Activated CD8-positive, alpha-beta memory T cell treated with anti-CD3 and anti-CD28 coated beads, Interleukin-2, amount 50 U/mL, for 24 hours (primary cell): ENCODE measurements around the gene ATG16L1.
A peak's percentile ranks its signal among the peaks of the same experiment; 100 is the strongest.

ENCODE experiments used
- DNase-seq: peaks from one replicate; pipeline ENCODE4 v3.0.0-alpha.2; 2020; ENCODE audit errors: extremely low read depth

ATG16L1 gene

DNA sequence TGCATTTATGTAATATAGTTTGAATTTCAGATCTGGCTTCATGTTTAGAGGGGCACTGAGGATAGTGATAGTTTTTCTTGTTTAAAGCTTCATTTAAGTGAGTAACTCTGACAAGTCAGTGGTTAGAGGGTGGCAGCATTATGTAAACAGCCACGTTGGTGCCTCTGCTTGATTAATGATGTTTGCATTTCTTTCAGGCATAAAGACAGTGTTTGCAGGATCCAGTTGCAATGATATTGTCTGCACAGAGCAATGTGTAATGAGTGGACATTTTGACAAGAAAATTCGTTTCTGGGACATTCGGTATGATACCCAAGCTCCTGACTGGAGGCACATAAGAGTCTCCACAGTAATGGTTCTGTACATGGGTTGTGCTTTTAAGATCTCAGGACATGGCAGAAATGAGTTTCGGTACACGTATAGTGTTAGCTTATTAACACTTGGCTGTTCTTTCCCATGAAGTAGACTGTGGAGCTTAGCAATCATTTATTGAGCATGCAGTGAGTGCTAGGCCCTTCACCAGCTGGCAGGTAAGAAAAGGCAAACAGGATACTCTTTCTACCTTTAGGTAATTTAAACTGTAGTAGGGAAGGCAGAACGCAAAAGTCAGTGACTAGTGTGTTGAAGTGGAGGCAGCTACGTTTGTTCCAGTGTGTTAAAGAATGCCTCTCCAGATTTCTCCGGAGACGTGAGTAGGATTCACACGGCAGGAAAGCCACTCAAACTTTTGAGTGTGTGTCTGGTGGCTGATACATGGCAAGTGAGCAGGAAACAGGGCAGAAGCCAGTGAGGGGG lies 38.8 kb downstream of the ATG16L1 start:
- DNase-seq = no peak

DNA sequence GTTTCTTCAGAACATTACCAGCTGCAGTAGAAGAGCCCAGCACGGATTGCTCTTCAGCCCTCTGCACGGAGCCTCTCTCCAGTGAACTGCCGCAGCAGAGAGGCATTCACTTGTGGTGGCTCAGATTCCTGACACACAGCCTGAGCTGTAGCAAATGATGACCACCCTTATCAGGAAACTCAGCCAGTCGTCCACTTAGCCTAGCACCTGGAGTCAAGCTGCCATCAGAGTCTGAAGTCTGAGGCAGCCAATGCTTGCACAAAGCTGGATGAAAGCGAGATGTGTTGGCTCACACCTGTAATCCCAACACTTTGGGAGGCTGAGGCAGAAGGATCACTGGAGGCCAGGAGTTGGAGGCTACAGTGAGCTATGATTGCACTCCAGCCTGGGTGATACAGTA lies 44.4 kb downstream of the ATG16L1 start:
- DNase-seq = no peak

DNA sequence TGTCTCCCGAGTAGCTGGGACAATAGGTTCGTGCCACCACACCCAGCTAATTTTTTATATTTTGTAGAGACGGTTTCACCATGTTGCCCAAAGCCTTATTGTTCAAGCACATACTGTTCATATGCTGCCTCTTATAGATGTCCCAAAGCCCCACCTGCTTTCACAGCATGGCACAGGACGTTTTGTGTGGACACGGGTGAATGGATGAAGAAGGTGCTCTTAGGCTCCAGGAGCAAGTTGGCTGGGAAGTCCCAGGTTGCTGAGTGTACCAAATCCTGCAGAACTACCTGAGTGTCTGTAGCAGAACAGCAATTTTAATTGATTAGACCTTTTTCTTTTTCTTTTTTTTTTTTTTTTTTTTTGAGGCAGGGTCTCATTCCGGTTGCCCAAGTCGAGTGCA lies 45.6 kb downstream of the ATG16L1 start:
- DNase-seq = no peak

DNA sequence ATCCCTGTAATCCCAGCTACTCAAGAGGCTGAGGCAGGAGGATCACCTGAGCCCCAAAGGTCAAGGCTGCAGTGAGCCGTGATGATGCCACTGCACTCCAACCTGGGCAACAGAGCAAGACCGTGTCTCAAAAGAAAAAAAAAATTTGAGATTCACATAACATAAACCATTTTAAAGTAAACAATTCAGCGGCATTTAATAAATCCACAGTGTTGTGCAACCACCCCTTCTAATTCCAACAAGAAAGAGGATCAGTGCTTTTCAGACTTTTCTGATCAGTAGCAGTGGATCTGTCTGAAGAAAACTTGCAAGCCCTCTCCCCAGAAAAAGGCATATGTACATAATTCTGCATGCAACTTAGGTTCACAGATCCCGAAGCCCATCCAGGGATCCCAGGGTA lies 48.9 kb downstream of the ATG16L1 start:
- DNase-seq = no peak

DNA sequence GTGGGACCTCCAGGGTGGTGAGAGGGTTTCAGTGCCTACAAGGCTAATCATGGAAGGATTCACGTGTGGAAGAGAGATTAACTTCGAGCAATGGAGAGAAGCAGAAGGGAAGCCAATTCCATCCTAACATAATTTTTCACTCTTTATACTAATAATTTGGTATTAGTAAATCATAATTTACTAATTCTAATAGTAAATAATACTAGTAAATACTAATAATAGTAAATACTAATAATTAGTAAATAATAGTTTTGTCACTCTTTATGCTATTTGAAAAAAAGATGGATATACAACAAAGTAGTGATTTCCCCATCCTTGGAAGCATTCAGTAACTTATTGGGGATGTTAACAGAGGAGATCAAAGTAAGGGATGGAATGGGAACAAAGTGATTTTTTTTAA lies 49.8 kb downstream of the ATG16L1 start:
- DNase-seq = no peak

DNA sequence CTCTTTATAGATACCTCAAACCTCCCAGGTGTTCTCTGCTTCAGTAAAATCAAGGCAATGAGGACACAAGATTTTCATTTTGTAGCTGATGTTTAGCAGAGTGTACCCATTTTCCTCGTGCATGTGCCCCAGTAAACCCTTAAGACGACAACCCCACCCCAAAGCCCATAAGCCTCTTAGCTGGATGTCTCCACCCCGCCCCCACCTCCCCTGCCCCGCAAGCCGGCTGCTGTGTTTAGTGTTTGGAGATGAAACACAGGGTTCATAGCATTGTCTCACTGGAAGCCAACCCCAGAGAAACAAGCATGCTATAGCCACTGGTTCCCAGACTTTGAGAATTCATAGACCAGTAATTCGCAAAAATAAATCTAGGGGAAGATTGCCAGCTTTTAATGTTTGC lies 50.3 kb downstream of the ATG16L1 start:
- DNase-seq = no peak

DNA sequence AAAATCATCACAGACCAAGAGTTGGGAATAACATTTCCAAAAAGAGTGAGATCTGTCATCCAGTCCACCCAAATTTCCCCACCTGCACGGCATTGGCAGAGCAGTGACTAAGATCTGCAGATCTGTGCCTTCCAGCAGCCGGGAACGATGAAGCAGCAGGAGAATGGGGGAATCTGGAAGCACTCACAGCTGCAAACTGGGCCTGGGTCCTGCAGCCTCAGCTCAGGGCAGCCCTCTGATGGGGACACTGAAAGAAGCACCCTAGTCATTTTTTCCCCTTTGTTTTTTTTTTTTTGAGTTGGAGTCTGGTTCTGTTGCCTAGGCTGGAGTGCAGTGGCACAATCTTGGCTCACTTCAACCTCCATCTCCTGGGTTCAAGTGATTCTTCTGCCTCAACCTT lies 51.8 kb downstream of the ATG16L1 start:
- DNase-seq = no peak

DNA sequence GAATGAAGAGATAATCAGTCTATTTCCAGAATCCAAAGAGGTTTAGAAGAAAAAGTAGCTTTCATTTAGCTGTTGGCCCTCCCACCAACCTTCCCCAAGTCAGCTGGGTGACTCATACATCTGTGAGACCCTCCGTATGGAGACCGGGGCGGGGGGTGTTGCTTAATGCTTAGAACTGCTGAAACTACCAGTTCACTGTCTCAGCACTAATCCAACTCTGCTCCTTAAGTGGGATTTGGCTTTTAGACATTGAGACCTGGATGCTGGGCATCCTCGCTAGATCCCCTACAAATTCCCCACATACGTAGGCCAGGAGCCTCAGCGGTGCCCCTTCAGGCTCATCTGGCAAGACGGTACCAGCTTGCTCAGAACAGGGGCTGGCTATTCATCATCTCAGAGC lies 56.1 kb downstream of the ATG16L1 start, which contains the start of gene SAG:
TSS of gene SAG (plus strand) at position 252 of the 400 bp plus-strand sequence. CDS start 1,374 bp downstream, outside the sequence.
- DNase-seq = no peak

DNA sequence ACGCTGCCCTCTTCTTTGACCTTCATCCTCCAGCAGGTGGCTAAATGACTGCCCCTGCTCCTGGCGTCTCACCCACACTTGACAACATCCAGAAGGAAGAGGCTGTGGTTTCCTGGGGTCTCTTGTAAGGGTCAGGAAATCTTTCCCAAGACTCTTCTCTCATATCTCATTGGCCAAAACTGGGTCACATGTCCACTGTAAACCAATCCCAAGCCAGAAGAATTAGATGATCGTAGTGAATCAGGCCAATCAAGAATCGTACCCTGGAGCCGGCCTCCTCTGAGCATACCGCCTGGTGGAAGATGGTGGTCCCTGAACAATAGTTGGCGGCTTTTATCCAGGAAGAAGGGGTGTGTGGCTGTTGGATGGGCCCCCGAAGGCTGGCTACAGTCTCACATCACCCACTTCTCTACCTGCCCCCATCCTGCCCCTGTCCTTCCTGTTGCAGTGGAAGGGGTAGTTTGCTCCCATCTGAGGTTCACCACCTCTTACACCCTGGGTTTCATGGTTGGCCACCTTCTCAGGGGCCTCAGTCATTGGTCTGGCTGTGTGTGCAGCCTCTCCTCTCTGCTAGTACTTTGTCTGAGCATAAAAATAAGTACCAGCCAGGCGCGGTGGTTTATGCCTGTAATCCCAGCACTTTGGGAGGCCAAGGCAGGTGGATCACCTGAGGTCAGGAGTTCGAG lies 59.9 kb downstream of the ATG16L1 start:
- DNase-seq = no peak

DNA sequence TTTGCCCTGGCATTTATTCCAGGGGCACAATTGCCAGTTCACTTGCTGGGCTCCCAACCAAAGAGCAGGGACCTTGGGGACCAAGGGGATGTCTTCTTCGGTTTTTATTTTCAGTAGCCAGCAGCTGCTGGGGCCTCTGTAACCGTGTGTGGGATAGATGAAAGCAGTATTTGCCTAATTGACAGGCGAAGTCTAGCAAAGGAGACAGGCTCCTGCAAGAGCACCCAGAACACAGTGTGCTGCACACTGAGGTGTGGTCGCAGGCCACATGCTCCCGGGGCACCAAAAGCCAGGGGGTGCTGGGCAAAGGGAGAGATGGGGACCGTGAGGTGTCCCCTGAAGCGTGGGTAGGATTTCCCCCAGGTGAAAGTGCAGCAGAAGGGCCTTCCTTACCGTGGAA lies 61.4 kb downstream of the ATG16L1 start:
- no peak for DNase-seq

DNA sequence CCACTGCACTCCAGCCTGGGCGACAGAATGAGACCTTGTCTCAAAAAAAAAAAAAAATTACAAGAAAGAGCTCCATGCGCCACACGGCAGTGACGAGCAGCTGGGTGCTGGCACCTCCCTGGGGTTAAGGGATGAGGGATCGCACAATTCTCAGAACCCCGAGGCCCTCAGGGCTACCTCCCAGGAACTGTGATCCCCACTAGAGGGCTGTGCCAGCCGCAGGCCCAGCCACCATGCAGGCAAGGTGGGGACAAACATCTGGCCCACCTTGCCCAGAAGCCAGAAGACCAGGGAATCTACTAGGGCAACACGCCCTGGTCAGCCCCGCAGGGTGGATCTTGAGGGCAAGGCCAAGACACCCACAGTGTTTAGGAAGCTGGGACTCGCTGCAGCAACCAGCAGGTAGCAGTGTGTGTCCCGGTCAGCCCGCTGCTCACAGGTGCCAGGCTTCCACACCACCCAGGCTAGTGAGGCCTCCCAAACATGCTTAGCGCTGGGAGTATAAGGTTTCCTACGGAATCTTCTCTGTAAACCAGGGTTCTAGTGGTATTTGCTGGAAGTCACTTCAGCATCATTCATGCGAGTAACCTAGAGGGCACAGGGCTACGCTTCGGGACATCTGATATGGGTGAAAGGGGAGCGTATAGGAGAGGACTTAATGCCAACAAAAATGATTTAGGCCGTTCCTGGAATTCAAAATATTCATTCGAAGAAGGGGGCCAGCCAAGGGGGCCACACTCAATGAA lies 62.9 kb downstream of the ATG16L1 start:
- DNase-seq = no peak

DNA sequence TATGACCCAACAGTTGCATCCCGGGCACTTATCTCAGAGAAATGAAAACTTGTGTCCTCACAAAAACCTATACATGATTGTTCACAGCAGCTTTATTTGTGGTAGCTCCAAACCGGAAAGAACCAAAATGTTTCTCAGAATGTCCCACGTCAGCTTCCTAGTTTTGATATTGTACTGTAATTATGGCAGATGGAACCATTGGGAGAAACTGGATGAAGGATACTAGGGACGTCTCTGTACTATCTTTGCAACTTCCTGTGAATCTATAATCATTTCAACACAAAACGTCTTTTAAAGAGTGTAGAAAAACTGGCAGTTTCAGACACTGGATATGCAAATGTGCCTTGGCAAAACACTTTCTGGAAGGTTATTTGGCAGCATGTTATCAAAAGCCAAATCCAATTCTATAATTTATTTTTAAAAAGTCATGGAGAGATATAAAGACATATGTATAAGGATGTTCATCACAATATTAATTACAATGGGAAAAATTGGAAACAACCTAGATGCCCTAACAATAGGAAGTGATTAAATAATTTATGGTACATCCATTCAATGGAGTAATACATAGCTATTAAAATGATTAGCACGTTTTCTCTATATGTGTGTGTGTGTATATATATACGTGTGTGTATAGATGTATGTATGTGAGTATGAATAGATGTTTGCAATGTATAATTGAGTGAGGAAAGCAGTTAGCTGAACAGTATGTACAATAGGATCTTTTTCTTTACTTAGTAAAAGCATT lies 65.9 kb downstream of the ATG16L1 start:
- no peak for DNase-seq

DNA sequence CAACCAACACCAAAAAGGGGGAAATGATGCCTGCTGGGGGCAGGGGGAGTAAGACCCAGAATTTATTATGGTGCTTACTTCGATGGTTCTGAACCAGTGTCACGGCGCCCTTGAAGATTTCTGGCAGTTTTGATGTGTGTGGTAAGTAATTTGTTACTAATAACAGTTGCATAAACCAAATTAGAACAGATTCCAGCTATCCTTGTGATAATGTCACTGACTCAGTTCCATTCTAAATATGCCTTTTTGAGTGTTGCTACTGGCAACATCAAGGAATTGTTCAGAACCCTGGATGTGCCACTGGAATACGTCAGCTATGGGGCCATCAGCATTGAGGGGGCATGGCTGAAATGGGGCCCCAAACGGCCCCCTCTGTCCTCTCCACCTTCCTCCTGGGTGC lies 67.8 kb downstream of the ATG16L1 start:
- DNase-seq = no peak

DNA sequence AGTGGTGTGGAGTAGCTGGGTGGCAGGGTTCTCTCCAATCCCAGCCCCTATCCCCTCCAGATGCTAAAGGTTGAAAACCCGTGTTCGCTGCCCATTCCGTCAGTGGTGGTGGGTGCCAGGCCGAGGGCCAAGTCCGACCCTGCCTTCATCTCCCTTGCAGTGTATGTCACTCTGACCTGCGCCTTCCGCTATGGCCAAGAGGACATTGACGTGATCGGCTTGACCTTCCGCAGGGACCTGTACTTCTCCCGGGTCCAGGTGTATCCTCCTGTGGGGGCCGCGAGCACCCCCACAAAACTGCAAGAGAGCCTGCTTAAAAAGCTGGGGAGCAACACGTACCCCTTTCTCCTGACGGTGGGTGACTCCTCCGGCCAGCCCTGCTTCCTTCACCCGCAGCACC lies 69.0 kb downstream of the ATG16L1 start:
- DNase-seq = no peak

DNA sequence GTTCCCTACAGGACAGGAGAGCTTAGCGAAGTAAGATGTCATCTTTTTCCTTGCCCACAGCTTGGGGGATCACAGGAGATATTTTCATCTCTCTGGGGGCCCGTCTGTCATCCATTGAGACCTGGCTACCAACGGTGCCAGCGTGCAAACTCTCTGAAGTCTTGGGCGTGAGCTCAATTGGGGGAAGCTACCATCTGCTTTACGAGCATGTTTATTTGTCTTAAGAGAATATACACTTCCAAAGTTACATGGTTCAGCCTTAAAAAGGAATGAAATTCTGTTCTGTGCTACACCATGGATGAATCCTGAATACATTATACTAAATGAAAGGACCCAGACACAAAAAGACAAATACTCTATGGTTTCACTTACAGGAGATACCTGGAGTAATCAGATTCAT lies 69.7 kb downstream of the ATG16L1 start:
- DNase-seq = no peak

DNA sequence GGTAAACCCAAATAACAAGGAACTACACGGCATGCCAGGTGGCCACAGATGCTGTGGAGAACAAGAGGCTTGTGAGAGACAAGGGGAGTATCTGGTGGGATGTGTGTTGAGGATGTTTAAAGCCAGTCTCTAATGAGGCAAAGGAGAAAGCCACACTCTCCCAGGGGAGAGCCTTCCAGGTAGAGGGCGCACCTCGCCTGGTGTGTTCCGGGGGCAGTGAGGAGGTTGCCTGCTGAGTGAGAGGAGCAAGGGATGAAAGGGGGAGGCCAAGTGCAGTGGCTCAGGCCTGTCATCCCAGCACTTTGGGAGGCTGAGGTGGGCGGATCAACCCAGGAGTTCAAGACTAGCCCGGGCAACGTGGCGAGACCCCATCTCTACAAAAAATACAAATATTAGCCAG lies 72.4 kb downstream of the ATG16L1 start:
- DNase-seq = no peak

DNA sequence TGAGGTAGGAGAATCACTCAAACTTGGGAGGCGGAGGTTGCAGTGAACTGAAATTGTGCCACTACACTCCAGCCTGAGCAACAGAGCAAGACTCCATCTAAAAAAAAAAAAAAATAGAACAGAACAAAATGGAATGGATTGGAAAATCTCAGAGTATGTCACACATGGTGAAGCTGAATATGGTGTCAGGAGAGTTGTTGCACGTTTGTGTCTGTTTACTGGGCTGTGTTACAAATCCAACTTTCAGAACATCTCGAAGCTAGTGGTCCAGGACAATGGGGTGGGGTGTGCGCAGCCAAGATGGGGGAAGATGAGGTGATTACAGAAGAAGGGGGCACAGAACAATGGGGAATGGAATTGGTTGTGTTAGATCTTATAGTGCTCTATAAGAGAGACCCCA lies 73.8 kb downstream of the ATG16L1 start:
- DNase-seq = no peak

DNA sequence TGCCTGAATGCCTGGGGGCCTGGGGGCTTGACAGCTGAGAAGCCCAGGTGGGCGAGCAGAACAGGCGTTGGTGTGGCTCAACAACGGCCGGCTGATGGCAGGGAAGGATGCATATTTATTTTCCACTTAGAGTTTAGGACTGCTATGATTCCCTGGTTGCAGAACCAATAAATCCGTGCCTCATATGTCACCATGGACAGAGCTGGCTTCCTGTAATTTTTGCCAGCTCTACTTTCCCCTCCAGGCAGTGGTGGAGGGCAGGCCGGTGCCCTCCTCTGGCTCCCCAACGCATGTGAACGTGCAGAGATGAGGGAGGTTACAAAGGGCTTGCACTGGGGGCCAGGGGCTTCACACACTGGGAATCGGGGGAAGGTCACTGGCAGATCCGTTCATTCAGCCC lies 74.3 kb downstream of the ATG16L1 start:
- DNase-seq = no peak

DNA sequence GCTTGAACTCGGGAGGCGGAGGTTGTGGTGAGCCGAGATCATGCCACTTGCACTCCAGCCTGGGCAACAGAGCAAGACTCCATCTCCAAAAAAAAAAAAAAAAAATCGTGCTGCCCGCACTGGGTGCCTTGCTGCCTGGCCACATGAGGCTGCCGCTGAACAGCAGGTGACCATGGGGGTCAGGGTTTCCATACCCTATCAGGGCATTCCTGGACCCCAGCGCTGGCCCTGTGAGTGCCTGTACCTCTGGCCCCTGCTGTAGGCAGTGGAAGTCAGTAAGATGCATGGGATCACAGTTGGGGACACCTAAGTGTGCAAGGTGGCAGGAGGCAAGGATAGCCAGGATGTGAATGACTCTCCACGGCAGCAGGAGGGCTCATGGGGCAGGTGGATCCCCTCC lies 75.0 kb downstream of the ATG16L1 start:
- DNase-seq = no peak

DNA sequence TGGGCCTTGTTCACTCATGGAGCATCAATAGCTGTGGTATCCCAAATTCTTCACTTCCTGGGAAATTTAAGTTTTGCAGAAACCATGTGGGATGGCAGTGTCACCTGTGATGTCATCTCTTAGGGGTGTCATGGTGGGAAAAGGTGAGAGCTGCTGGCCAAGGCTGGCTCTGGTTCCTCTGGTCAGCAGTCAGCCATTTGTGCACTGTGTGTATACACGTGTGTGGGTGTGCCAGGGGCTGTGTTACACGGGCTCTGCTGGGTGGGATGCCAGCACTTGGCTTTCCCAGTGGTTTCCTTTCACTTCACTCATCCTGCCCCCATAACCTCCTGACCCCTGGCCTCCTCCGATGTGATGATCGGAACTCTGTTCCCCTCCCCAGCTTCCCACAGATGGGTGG lies 77.4 kb downstream of the ATG16L1 start:
- no peak for DNase-seq

DNA sequence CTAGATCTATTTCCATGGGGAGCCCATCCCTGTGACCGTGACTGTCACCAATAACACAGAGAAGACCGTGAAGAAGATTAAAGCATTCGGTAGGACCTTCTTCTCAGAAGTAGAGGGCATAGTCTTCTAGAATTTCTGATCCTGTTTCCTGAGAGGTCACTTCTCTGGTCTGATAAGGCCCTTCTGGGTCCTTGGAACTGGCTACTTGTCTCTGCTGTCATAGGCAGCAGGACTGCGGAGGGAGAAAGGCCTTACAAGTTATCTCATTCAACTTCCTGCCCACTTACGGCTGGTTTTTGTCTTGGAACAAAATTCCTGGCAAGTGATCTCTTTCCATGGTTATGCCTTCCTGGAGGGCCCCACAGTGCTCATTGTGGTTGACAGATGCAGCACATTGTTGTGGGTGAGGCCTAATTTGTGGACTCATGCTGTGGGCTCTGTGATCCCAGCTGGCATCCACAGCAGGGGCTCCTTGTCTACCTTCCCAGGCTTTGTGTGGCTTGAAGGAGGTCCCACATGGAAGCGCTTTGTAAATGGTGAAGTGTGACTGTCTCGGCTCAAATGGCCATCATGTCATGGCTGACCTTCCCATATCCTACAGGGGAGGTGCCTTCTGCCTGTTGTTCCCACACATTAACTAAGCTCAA lies 78.1 kb downstream of the ATG16L1 start:
- no peak for DNase-seq

DNA sequence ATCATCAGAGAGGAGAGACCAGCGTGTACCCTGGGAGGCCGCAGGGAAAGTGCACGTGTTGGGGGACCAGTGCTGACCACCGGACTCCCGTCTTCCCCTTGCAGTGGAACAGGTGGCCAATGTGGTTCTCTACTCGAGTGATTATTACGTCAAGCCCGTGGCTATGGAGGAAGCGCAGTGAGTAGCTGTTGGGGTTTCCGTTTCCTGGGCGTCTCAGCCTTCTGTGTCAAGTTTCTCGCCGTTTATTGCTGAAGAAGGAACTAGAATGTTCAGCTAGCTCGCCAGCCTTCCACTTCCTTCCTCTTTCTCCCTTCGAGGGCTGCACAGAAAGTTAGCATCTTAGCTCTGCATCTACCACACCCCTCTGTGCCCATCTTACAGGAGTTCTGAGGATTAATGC lies 80.1 kb downstream of the ATG16L1 start:
- peak; percentile 41 for DNase-seq
